NCI-H2196 (cell line): Measurements from ENCODE around the gene DPH5.
"Not testable (repeated sequence)": the region's sequence is repeated elsewhere in the genome, so short reads cannot be mapped to it uniquely, and the experiment has no call there.

ENCODE experiments used
- DNase-seq: peaks from one replicate; lab custom pipeline; 2025; ENCODE audit not compliant: unreplicated experiment; lab: John Stamatoyannopoulos, UW

Gene DPH5

DNA sequence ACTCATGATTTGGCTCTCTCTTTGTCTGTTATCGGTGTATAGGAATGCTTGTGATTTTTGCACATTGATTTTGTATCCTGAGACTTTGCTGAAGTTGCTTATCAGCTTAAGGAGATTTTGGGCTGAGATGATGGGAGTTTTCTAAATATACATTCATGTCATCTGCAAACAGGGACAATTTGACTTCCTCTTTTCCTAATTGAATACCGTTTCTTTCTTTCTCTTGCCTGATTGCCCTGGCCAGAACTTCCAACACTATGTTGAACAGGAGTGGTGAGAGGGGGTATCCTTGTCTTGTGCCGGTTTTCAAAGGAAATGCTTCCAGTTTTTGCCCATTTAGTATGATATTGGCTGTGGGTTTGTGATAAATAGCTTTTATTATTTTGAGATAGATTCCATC, 79.5 kb downstream of the DPH5 start:
- DNase-seq = not testable (repeated sequence)

DNA sequence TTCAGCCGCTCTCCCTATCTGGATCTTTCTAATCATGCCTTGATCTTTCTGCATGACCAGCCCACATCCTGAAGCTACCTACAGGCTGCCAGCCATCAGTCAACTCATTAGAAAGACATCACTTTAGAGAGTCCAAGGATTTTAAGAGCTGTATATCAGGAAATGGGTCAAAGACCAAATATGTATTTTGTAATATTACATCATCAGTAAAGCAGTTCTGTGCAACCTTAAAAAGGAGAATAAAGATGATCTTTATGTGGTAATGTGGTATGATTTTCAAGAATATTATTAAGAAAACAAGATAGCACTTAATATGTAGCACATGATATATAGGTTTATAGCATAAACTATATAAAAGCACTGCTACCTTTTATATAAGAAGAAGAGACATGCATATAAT, 82.1 kb downstream of the DPH5 start:
- no peak for DNase-seq

DNA sequence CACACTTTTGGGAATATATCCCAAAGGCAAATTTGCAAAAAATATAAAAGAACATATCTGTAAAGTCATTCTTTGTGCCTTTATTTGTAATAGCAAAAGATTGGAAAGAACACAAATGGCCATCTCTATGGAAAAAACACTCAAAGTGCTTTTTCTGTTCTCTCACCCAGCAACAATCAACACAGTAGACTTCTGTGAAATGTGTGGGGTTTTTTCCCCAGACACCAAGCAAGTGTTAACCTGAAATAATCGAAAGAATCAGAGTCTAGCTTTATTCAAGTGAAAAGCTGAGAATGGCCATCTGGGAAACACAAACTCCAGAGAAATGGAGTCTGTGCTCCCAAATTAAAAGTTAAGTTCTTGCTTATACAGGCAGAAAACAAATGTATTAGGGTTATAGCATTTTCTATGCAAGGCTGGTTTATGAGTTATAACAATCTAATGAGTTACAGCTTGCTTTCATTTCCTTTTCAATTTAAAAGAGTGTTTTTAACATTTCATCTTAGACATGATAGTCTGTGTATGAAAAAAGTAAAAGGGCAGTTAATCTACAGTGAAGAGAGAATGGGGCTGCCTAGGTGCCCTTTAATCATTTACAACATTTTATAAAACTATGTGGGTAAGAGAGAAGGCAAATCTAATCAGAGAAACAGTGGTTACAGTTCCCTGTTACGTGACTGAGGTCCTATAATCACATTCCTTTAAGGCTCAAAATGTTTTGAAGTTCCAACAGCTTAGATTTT, 83.1 kb downstream of the DPH5 start:
- no peak for DNase-seq

DNA sequence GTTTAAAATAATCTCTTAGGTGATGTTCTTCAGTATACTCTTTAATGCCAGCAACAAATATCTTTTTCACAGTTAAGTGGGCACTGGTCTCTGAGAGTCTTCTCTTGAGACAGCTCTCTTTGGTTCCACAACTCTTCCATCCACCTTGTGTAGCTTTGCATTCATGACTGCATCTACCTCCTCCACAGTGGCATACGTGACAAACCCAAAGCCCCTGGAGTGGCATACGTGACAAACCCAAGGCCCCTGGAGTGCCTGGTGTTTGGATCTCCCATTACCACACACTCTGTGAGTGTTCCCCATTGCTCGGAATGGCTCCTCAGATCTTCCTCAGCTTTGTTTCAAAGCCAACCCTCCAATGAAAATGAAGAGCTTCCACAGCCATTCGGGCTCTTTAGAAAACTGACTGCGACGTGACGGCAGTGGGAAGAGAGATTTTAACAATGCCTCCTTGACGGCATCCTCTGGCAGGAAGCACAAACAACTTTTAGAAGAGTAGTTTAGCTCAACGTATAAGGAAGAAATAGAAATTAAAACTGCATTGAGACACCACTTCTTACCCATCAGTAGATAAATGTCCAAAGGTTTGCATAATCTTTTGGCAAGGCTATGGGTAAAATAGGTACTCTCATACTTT, 83.9 kb downstream of the DPH5 start:
- DNase-seq = no peak

DNA sequence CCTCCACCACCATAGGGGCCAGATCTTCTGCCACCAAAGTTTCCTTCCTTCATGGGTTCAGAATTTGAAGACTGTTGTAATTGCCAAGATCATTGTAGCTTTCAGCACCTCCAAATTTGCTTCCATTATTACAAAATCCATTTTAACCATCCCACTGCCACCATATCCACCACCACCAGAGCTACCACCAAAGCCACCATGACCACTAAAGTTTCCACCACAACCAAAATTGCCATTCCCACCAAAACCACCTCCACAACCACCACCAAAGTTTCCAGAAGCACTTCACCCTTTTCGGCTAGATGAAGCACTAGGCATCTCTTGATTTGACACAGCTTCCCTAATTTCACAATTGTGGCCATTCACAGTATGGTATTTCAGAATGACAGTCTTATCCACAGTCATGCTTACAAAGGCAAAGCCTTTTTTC, 84.5 kb downstream of the DPH5 start:
- DNase-seq = no peak
